HEK293 (cell line): ENCODE measurements around the gene DUXA.

Experiments used
- CTCF ChIA-PET: fragments of 350-600 bp; formaldehyde crosslinking; extraction: SDS; loops from one replicate; lab custom pipeline; 2021; ENCODE audit warnings: antibody characterized with exemption; lab: Yijun Ruan, JAX
- POLR2A ChIA-PET: fragments of 300-600 bp; formaldehyde crosslinking; extraction: SDS; loops from one replicate; lab custom pipeline; 2020; ENCODE audit warnings: antibody characterized with exemption, inconsistent platforms; lab: Yijun Ruan, JAX
- H3K27ac ChIP-seq: fragments of 200-500 bp; sonication (Bioruptor generic); 2 replicates; pipeline ENCODE4 v1.5.1; 2014; ENCODE audit warnings: low read depth, low read length, control low read depth, inconsistent platforms; ENCODE audit errors: extremely low read depth
- H3K36me3 ChIP-seq, 2 experiments: fragments of 200-500 bp in 1 of 2; sonication (Bioruptor generic) in 1 of 2; 1 replicate in 1 of 2; 2 replicates in 1 of 2; pipeline ENCODE4 v1.5.1; 2014 to 2017; ENCODE audit warnings: inconsistent platforms in 2 of 2, low read length in 2 of 2; ENCODE audit not compliant: control insufficient read depth in 2 of 2, insufficient read depth in 1 of 2
- H3K4me1 ChIP-seq: fragments of 200-500 bp; sonication (Bioruptor generic); 2 replicates; pipeline ENCODE4 v1.5.1; 2014; ENCODE audit warnings: mild to moderate bottlenecking, low read length, inconsistent platforms; ENCODE audit not compliant: control insufficient read depth, insufficient read depth
- H3K4me3 ChIP-seq: 2 replicates; pipeline ENCODE4 v1.5.1; 2011; ENCODE audit warnings: low read depth, mild to moderate bottlenecking, control low read depth, low read length, moderate library complexity
- H3K9me3 ChIP-seq: fragments of 200-500 bp; sonication (Bioruptor generic); 2 replicates; pipeline ENCODE4 v1.5.1; 2014; ENCODE audit warnings: low read depth, low read length, inconsistent platforms; ENCODE audit not compliant: control insufficient read depth, insufficient read depth
- HIC1 ChIP-seq: fragments of 450-650 bp; formaldehyde crosslinking; IDR thresholded peaks from 2 replicates; pipeline ENCODE4 v1.5.1; 2016; ENCODE audit warnings: missing biosample characterization, missing genetic modification characterization
- ZBTB11 ChIP-seq: fragments of 450-650 bp; formaldehyde crosslinking; conservative IDR thresholded peaks from 2 replicates; pipeline ENCODE4 v1.5.1; 2016; ENCODE audit warnings: low read depth, missing biosample characterization, missing genetic modification characterization
- ZBTB17 ChIP-seq: fragments of 450-650 bp; formaldehyde crosslinking; IDR thresholded peaks from 2 replicates; pipeline ENCODE4 v1.5.1; 2016; ENCODE audit warnings: missing biosample characterization, missing genetic modification characterization
- ZNF266 ChIP-seq: fragments of 450-650 bp; formaldehyde crosslinking; IDR thresholded peaks from 2 replicates; pipeline ENCODE4 v1.5.1; 2016; ENCODE audit warnings: missing biosample characterization, missing genetic modification characterization, low read depth
- ZNF324 ChIP-seq: fragments of 450-650 bp; formaldehyde crosslinking; IDR thresholded peaks from 2 replicates; pipeline ENCODE4 v1.5.1; 2016; ENCODE audit warnings: missing biosample characterization, missing genetic modification characterization
- ZNF571 ChIP-seq: fragments of 450-650 bp; formaldehyde crosslinking; IDR thresholded peaks from 2 replicates; pipeline ENCODE4 v1.5.0; 2017; ENCODE audit warnings: missing biosample characterization, missing genetic modification characterization
- ZNF664 ChIP-seq: fragments of 450-650 bp; formaldehyde crosslinking; IDR thresholded peaks from 2 replicates; pipeline ENCODE4 v1.5.1; 2016; ENCODE audit warnings: missing biosample characterization, missing genetic modification characterization
- ZSCAN30 ChIP-seq: fragments of 450-650 bp; IDR thresholded peaks from 2 replicates; pipeline ENCODE4 v1.5.1; 2018; ENCODE audit warnings: missing biosample characterization, mild to moderate bottlenecking, missing genetic modification characterization, moderate library complexity

The DUXA gene

GRCh38 chr19:57105976-57106721 is 61.1 kb downstream of the DUXA start:
- Histone ChIP-seq H3K4me1 (no peaks in the 10 kb centered on the region), H3K4me3 (no peak overlapping the region), H3K9me3 (no peaks in the 10 kb centered on the region; the same call in none of the 2 replicates), H3K27ac (no peak overlapping the region), H3K36me3 (no peaks in the 10 kb centered on the region; a peak in 1 of 3 replicates)
- ChIA-PET CTCF (interaction anchor here (0.6 kb wide), 1 partner anchor 34 kb away, joined by 4 read pairs; no protein-coding TSS in a partner anchor), POLR2A (no interaction called here)
- TF ChIP-seq ZNF324 (no peak), HIC1 (tag by site-specific recombination) (no peak), ZNF571 (tag by site-specific recombination) (no peak), ZSCAN30 (tag by site-specific recombination) (no peak), ZNF664 (tag by site-specific recombination) (no peak), ZNF266 (tag by site-specific recombination) (no peak), ZBTB17 (tag by site-specific recombination) (no peak), ZBTB11 (tag by site-specific recombination) (no peak)
